LNCaP clone FGC (cell line): Measurements from ENCODE around the gene TSPAN31.
A peak's percentile ranks its signal among the peaks of the same experiment; 100 is the strongest.

ENCODE experiments used
- DNase-seq: peaks from one replicate; pipeline ENCODE4 v3.0.0-alpha.2; 2011; ENCODE audit warnings: low read depth
- H3K4me3 ChIP-seq: 2 replicates; pipeline ENCODE4 v1.5.1; 2011; ENCODE audit warnings: mild to moderate bottlenecking, low read depth, low read length, control low read depth
- CTCF ChIP-seq: IDR thresholded peaks from 2 replicates; pipeline ENCODE4 v1.5.1; 2012; ENCODE audit warnings: mild to moderate bottlenecking; ENCODE audit not compliant: control insufficient read depth, insufficient read depth; ENCODE audit errors: extremely low read depth

TSPAN31 gene

DNA sequence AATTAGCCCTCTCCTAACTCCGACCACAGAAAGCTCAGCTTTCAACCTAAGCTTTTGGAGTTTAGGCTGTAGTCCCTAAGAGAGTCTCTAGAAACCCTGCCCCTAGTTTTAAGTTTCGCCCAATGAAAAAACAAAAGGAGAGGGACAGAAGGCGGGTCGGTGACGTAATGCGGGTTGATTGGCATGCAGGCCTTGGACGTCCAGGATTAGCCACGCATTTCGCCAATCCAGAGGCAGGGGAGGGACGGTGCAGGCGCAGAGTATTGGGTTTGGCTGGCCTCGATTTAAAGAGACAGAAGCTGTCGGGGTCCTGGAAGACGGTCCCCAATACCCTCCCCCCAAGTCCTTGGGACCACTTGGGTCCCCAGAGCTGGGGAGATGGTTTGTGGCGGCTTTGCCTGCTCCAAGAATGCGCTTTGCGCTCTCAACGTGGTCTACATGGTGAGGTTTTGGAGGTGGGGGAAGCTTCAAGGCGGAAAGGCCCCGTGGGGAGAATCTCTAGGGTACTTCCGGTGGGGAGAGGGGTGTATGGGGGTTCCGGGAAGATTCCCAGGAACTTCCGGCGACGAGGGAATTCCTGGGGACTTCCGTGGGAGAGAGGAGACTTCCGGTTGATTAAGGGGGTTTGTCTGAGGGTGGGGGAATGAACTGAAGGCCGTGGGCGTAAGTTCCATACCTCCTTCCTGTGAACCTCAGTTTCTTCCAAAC lies at the start of gene TSPAN31:
Gene TSPAN31 (plus strand): TSS at position 263 of the 708 bp plus-strand sequence. CDS start 116 bp downstream, at position 379.
- TF ChIP-seq CTCF, result no peak
- H3K4me3 ChIP-seq, result peak within 1 kb of the TSS; percentile 71
- peak; percentile 98 for DNase-seq

DNA sequence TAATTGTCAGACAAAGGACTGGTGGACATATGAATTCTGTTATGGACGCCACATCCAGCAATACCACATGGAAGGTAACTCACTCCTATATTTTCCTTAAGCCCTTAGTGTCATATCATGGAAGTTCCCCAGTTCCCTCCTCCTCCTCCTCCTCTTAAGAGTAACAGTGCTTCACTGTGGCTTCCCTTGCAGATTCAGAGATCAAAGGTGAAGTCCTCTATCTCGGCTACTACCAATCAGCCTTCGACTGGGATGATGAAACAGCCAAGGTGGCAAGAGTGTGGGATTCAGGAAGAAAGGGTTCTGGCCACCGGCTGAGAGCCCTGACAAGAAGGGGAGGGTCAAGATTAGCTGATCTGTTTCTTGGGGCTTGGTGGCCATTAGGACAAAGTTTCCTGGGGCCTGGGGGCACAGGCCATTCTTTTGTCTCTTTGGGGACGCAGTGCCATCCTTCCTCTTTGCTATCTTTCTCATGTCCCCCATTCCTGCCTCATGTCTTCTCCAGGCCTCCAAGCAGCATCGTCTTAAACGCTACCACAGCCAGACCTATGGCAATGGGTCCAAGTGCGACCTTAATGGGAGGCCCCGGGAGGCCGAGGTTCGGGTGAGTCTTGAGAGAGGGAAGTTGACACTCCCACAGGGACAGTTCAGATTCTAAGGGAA lies 48.9 kb upstream of the TSPAN31 start:
- H3K4me3 ChIP-seq, result no peak overlapping the region
- TF ChIP-seq CTCF, result no peak
- DNase-seq, result no peak

DNA sequence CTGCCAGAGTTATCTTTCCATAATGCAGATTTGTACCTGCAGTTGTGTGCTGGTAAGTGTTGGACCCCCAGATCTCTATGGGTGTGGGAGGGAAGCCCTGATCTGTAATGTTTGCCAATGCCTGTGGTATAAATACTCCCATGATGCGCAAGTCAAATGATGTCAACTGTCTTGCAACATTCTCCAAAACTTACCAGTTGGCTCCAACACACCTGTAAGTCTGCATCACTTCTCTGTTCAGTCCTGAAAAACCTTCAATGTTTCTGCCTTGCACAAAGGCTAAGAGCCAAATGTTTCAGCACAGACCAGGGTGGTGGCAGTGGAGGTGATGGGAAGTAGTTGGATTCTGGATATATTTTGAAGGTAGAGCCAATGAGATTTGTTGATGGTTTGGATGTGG lies 47.8 kb upstream of the TSPAN31 start:
- DNase-seq, result no peak
- H3K4me3 ChIP-seq, result no peak overlapping the region
- no peak for TF ChIP-seq CTCF

DNA sequence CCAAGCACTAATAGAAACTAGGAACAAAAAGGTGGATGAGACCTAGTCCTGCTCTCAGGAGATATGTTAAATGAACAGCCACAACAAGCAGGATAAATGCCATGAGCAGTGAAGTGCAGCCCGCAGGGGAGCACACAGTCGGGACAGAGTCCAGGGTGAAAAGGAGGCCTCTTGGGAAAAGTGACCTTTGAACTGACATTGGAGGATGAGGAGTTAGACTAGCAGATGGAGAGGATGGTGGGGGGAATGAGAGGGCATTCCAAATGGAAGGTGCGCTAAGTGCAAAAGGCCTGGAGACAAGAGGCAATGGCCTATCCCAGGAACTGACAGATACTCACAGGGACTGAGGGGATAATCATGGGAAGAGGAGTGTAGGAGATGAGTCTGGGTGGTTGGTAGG lies 46.4 kb upstream of the TSPAN31 start:
- H3K4me3 ChIP-seq, result no peak overlapping the region
- TF ChIP-seq CTCF, result no peak
- no peak for DNase-seq

DNA sequence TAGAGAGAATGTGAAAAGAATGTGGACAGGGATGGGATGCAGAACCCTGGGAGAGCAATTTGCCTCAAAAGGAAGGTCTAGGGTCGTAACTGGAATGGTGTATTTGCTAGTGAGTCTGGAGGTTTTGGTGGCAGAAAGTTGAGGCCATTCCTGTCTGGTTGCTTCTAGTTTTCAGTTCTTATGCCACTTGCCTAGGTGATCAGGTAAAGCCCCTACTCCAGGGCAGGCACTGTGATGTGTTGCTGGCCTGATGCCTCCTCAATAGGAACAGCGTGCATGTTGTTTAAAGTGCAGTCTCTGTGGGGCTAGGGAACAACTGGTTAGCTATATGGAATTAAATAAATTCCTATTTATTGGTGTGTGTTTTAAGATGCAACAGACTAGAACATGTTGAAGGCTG lies 44.5 kb upstream of the TSPAN31 start:
- no peak overlapping the region for H3K4me3 ChIP-seq
- TF ChIP-seq CTCF, result no peak
- no peak for DNase-seq

DNA sequence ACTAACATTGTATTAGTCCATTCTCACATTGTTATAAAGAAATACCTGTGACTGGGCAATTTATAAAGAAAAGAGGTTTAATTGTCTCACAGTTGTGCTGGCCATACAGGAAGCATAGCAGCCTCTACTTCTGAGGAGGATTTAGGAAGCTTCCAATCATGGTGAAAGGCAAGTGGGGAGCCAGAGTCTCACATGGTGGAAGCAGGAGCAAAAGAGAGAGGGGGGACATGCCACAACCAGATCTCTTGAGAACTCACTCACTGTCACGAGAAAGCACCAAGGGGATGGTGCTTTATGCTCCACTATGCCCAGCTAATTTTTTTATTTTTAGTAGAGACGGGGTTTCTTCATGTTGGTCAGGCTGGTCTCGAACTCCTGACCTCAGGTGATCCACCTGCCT lies 37.6 kb upstream of the TSPAN31 start:
- no peak for DNase-seq
- no peak for TF ChIP-seq CTCF
- no peak overlapping the region for H3K4me3 ChIP-seq

GRCh38 chr12:57708296-57708695 lies 36.5 kb upstream of the TSPAN31 start:
- TF ChIP-seq CTCF, result no peak
- H3K4me3 ChIP-seq, result no peak overlapping the region
- DNase-seq, result no peak
